ENCODE measurements around the gene SMPD3.

The SMPD3 gene

DNA sequence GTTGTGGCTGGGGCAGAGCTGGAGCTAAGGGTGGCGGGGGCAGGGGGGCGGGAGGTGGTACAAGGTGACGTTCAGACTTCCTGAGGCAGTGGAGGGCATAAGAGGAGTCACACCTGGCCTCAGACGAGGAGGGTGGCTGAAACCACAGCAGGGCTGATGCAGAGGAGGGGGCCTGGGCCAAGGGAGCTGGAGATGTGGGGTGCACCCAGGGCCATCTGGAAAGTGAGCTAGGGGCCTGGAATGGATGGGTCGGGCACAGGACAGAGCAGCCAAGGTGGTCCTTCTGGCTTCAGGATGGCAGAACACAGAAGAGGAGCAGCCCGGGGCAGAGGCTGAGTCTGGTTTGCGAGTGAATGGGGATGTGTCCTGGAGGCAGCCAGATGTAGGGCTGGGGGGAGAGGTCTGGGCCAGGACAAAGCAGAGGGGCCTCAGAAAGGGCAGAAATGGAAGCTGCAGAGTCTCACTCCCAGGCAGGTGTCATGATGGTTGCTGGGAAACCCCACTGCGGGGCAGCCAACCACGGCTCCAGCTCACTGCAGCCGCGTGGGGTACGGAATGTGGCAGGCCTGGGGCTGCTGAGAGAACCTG lies 79.9 kb downstream of the SMPD3 start:
- DNase-seq: no peak

- no peak for DNase-seq
Measured at GRCh38 chr16:68367891-68368290, 80.4 kb downstream of the SMPD3 start.

- no peak for DNase-seq
Measured at GRCh38 chr16:68367440-68367839, 80.9 kb downstream of the SMPD3 start.

DNA sequence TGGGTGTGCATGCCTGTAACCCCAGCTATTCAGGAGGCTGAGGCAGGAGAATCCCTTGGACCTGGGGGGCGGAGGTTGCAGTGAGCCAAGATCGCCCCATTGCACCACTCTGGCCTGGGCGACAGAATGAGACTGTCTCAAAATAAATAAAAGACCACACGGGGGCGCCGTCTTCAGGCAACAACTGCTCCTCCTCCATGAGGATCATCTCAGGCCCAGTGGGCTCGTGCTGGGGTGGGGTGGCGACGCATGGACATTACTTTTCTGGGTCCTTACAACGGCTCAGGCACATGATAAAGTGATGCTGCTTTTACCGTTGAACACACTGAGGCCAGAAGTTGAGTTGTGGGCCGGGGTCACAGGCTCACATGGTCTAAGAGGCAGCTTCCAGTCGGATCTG lies 81.3 kb downstream of the SMPD3 start:
- DNase-seq: peak in 1 of 5 experiments; percentile 55

DNA sequence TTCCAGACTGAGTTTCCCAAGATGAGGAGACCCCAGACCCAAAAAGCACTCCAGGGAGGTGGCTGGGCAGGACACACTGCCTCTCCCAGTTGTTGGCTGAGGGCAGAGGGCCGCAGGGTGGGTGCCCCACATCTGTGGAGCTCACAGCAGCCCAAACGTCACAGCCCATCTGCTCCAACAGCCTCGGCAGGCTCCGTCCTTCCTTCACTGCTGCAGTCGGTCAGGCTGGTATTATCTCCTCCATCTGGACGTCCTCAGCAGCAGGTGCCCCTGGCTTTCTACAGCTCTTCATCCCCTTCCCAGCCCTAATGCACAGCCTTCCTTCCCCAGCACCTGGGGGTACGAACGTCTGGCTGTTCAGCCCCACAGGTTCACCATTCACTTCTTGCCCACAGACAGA lies 82.2 kb downstream of the SMPD3 start:
- DNase-seq: no peak

DNA sequence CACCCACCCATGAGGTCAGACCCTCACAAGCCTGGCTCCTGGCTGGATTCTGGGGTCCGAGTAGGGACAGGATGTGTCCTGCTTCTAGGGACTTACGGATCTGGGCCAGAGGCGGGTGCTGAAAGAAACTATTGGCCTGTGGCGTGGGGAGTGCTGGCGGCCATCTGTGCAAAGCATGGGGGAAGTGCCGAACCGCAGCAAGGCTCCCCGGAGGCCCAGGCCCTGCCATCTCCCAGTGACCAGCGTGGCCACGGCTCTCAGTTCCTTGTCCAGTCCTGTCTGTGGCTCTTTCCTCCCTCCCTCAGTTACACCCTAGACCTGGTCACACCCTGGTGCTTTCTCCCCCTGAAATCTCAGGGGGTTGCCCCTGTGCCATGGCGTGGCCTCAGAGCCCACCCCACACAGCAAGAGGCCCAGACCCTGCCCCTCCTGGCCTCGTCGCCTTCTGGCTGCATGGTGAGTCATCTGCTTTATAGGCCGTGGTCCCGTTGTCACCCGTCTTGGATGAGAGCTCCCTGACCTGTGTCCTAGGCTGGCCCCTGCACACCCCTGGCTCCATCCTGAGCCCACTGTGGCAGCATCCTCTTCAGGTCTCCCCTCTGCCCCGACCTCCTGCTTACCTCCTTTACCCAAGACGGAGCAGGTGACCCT lies 83.0 kb downstream of the SMPD3 start:
- no peak for DNase-seq

DNA sequence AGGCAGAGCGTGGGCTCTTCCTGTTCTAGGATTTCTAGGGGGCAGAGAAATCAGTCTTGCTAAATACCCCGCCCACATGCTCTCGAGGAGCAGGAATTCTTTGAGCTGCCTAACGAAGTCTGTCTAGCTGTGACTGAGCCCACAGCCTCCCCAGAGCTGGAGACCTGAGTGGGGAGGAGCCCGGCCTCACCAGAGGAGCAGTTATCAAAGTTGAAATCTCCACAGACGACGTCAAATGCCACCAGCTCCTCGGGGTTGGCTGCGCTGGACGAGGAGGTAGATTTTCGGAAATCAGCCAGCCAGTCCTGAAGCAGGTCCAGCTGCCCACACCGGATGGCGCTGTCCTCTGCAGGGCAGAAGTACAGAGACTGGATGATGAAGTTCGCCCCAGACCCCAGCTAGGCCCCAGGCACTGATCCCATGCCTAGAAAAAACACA lies 83.7 kb downstream of the SMPD3 start:
- DNase-seq: peak in 1 of 5 experiments; percentile 64

GRCh38 chr16:68363658-68364521 lies 84.4 kb downstream of the SMPD3 start:
- no peak for DNase-seq

GRCh38 chr16:68362947-68363657 lies 85.2 kb downstream of the SMPD3 start:
- no peak for DNase-seq

- DNase-seq: no peak
Measured at GRCh38 chr16:68362262-68362913, 85.9 kb downstream of the SMPD3 start.

DNA sequence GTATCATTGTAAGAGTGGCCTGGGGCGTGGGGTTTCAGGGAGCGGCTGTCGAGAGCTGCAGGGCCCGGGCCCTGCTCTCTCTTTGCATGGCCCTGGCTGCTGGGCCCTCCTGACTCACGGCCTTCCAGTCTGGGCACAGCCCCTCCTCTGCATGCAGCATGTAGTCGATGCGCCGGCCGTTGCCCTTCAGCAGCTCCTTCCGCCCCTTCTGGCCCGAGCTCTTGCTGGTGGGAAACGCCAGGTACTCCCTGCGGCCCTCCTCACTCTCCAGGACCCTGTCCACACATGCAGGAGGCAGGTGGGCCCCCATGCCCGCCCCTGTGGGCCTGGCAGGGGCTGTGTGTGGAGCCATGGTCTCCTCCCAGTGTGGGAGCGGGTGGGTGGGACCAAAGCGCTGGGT lies 86.8 kb downstream of the SMPD3 start:
- DNase-seq: no peak

DNA sequence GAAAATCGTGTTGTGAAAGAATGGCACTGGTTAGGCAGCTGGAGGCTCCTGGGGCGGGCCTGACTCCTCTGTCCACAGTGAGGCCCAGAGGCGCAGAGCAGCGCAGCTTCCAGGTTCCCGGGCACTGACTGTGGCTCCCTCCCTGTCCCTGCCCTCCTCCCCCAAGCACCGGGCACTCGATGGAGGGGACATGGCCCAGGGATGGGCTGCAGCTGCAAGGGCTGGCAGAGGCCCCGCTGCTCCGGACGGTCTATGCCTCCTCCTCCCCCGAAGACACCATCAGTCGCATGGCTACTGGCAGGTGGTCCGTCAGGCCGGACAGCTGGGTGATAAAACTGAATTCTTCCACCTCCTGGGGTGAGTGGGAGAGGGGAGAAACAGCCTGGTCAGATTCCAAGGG lies 87.4 kb downstream of the SMPD3 start:
- no peak for DNase-seq

GRCh38 chr16:68360547-68360946 lies 87.8 kb downstream of the SMPD3 start:
- no peak for DNase-seq

GRCh38 chr16:68359398-68360191 lies 88.7 kb downstream of the SMPD3 start:
- DNase-seq: no peak

GRCh38 chr16:68358951-68359350 lies 89.4 kb downstream of the SMPD3 start:
- DNase-seq: no peak

- DNase-seq: no peak
Measured at GRCh38 chr16:68357923-68358322, 90.4 kb downstream of the SMPD3 start.

DNA sequence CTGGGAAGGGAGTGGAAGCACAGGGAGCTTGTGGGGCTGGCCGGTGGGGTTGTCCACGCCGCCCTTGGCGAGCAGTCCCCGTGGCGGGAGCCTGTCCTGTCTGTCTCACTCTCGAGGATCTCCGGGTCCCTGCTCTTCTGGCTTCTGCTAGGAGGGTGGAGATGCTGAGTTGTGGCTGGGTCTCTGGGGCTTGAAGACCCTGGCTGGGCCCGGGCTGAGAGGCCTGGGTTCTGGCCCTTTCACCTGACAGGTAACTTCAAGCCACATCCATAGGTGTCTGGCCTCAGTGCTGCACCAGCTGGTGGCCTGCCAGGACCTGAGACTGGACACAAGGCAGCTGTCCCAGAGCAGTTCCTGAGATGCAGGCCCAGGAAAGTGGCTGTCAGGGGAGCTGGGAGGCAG lies 90.8 kb downstream of the SMPD3 start:
- no peak for DNase-seq

GRCh38 chr16:68356919-68357286 lies 91.4 kb downstream of the SMPD3 start:
- DNase-seq: no peak

DNA sequence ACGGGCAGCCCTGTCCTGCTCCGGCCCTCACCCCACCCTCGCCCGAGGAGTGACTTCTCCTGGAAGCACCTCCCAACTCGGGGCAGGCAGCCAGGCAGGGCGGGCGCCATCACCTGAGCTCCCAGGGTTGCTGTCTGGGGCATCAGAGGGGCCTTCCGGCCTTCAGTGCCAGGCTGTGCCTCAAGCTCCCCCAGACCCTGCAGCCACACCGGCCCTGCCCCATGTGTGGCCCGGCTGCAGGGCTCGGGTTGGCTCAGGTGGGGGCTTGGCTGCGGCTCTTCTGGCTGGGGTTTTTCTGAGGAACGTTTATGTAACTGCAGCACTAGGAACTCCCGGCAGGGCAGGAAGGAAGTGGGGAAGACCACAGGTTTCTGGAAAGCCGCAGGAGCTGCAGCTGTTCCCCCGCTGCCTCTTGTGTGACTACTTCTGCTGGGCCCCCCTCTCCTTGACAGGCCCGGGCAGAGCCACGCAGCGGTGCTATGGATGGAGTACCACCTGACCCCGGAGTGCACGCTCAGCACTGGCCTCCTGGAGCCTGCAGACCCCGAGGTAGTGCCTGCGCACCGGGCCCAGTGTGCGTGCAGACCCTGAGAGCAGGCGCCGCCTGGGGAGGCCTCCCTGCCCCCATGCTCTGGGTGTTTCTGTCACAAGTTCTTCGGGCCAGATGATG lies 91.9 kb downstream of the SMPD3 start:
- DNase-seq: peak in 4 of 5 experiments; percentile 44 to 94 (median 71)

DNA sequence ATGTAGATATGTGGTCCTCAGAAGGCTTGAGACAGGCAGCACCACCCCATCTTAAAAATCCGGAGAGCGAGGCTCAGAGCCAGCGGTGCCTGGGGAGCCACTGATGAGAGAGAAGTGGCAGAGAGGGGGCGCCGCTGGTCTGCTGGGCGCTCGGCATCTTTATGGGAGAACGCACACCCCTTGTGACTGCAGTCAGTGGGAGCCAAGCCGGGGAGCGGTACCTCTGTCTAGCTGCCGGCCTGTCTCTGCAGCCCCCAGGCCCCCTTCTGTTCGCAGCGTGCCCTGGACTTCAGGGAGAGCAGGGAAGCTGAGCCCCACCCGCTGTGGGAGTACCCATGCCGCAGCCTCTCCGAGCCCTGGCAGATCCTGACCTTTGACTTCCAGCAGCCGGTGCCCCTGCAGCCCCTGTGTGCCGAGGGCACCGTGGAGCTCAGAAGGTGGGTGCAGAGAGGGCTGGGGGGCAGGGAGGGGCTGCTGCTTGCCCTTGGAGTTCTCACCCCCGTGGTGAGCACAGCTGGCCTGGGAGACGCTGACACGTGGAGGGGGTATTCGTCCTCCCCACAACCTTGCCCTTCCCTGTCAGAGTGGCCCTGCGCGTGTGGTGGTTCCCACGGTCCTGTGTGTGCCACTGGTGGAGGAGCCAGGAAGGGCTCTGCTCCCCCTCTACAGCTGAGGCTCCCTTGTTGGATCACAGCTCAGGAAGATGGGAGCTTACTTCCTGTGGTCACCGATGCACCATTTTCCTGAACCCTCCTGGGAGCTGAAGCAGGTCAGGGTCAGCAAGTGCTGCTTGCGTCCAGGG lies 92.7 kb downstream of the SMPD3 start:
- no peak for DNase-seq

Data from T-helper 2 cell (primary cell).